Loucy (cell line): ENCODE measurements around the gene FNDC3A.

ENCODE experiments used
- H2AFZ ChIP-seq: fragments of 200-600 bp; sonication (generic); 2 replicates; pipeline ENCODE4 v1.6.0; 2016; ENCODE audit warnings: antibody characterized with exemption, mild to moderate bottlenecking, low read length, moderate library complexity
- H3F3A ChIP-seq: fragments of 200-600 bp; 2 replicates; pipeline ENCODE4 v1.6.0; 2016; ENCODE audit warnings: antibody characterized with exemption, low read depth, mild to moderate bottlenecking
- H3K27me3 ChIP-seq: fragments of 200-600 bp; sonication (generic); 2 replicates; pipeline ENCODE4 v1.6.1; 2014; ENCODE audit warnings: low read length, mild to moderate bottlenecking; ENCODE audit not compliant: insufficient read depth, poor library complexity, severe bottlenecking
- H3K36me3 ChIP-seq: fragments of 200-600 bp; sonication (generic); 2 replicates; pipeline ENCODE4 v1.6.1; 2016; ENCODE audit warnings: low read length; ENCODE audit not compliant: insufficient read depth
- H3K4me1 ChIP-seq: fragments of 200-600 bp; sonication (generic); 2 replicates; pipeline ENCODE4 v1.5.1; 2014; ENCODE audit warnings: low read length, mild to moderate bottlenecking; ENCODE audit not compliant: insufficient read depth, poor library complexity, severe bottlenecking
- H3K4me2 ChIP-seq: fragments of 200-600 bp; sonication (generic); 2 replicates; pipeline ENCODE4 v1.6.0; 2014; ENCODE audit warnings: antibody characterized with exemption, low read length, low read depth, mild to moderate bottlenecking; ENCODE audit not compliant: poor library complexity, severe bottlenecking
- H3K4me3 ChIP-seq: fragments of 200-600 bp; sonication (generic); 2 replicates; pipeline ENCODE4 v1.5.1; 2014; ENCODE audit warnings: low read length, mild to moderate bottlenecking, mixed read lengths; ENCODE audit not compliant: poor library complexity, severe bottlenecking
- H3K79me2 ChIP-seq: fragments of 200-600 bp; sonication (generic); 2 replicates; pipeline ENCODE4 v1.6.1; 2014; ENCODE audit warnings: low read length; ENCODE audit not compliant: insufficient read depth
- H3K9ac ChIP-seq: fragments of 200-600 bp; sonication (generic); 2 replicates; pipeline ENCODE4 v1.6.0; 2014; ENCODE audit warnings: mild to moderate bottlenecking, low read depth, low read length, moderate library complexity; ENCODE audit not compliant: poor library complexity, severe bottlenecking
- H3K9me2 ChIP-seq: fragments of 200-600 bp; sonication (generic); replicated peaks from 2 replicates; pipeline ENCODE4 v1.6.1; 2016; ENCODE audit warnings: low read depth, low read length, mixed read lengths
- H3K9me3 ChIP-seq: fragments of 200-600 bp; sonication (generic); 2 replicates; pipeline ENCODE4 v1.6.1; 2014; ENCODE audit warnings: mild to moderate bottlenecking, antibody characterized with exemption, low read length, low read depth; ENCODE audit not compliant: insufficient read depth
- H4K20me1 ChIP-seq: fragments of 200-600 bp; sonication (generic); 2 replicates; pipeline ENCODE4 v1.6.0; 2014; ENCODE audit warnings: antibody characterized with exemption, low read length, mild to moderate bottlenecking; ENCODE audit not compliant: insufficient read depth, poor library complexity, severe bottlenecking
- EZH2phosphoT487 ChIP-seq: fragments of 200-600 bp; IDR thresholded peaks from 2 replicates; pipeline ENCODE4 v1.6.1; 2018; ENCODE audit warnings: antibody characterized with exemption, mild to moderate bottlenecking, moderate library complexity, borderline replicate concordance
- TF ChIP-seq, protein P1 (sequence below): fragments of 200-600 bp; sonication (generic); conservative IDR thresholded peaks from 2 replicates; pipeline ENCODE4 v1.5.1; 2014; ENCODE audit warnings: mild to moderate bottlenecking, antibody characterized with exemption, low read length

FNDC3A gene

DNA sequence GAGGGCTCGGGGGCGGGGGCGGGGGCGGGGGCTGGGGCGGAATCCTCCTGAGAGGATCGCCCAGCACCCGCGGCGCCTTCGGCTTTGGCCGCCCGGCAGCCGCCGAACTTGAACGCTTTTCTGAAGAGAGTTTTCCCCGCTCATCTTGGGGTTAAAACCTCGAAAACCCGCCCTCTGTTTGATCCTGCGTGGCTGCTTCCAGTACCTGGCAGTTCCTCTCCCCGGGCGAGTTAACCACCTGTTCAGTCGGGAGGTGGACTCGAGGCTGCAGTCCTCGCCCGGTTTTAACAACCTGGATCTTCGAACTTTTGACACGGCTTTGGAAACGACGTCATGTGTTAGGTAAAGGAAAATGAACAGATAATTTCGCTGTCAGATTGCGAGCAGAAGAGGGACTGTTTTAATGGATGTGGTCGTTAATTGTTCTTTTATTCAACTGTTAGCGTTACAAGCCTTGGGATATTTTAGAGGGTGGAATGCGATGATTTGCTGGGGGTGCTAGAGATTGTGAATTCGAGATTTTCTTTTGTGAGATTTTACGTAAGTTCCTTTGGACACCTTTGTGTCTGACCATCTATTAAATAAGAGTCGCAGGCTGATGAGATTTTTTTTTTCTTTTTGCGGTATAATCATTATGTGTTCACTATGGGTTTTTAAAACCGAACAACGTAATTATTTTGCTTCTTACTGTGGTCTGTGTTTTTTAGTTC is 1.0 kb downstream of the FNDC3A start:
- H4K20me1 ChIP-seq: peaks cover 40% of the 10 kb centered on the region
- H3K9me2 ChIP-seq: no peaks in the 10 kb centered on the region
- H2AFZ ChIP-seq: peak overlapping the region; percentile 68; the same call in 1 of the 2 replicates
- H3F3A ChIP-seq: no peaks in the 10 kb centered on the region
- peaks cover 52% of the 10 kb centered on the region for H3K79me2 ChIP-seq
- peak overlapping the region; percentile 89 for H3K4me3 ChIP-seq
- H3K4me2 ChIP-seq: peak overlapping the region; percentile 92
- H3K27me3 ChIP-seq: no peaks in the 10 kb centered on the region
- peak overlapping the region; percentile 89 for H3K9ac ChIP-seq
- H3K9me3 ChIP-seq: peaks cover 5% of the 10 kb centered on the region; the same call in 1 of the 2 replicates
- peaks cover 52% of the 10 kb centered on the region for H3K4me1 ChIP-seq
- H3K36me3 ChIP-seq: no peaks in the 10 kb centered on the region
- TF ChIP-seq, protein P1, sequence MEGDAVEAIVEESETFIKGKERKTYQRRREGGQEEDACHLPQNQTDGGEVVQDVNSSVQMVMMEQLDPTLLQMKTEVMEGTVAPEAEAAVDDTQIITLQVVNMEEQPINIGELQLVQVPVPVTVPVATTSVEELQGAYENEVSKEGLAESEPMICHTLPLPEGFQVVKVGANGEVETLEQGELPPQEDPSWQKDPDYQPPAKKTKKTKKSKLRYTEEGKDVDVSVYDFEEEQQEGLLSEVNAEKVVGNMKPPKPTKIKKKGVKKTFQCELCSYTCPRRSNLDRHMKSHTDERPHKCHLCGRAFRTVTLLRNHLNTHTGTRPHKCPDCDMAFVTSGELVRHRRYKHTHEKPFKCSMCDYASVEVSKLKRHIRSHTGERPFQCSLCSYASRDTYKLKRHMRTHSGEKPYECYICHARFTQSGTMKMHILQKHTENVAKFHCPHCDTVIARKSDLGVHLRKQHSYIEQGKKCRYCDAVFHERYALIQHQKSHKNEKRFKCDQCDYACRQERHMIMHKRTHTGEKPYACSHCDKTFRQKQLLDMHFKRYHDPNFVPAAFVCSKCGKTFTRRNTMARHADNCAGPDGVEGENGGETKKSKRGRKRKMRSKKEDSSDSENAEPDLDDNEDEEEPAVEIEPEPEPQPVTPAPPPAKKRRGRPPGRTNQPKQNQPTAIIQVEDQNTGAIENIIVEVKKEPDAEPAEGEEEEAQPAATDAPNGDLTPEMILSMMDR: no peak
- TF ChIP-seq EZH2phosphoT487: no peak

DNA sequence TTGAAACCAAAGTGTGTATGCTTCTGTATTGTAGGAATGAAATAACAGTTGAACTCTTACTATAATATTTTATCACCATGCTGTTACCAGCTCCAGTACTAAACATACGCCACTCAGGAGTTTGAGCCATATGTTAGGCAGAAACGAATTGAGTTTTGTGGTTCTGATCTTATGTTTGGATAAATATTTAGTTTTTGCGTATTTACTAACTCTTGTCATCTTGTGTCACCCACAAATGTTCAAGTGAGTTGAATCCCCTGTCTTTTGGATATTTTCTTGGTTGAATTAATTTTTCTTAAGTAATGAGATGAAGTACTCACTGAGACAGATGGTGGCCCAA is 1.5 kb downstream of the FNDC3A start:
- no peaks in the 10 kb centered on the region for H3F3A ChIP-seq
- peak overlapping the region; percentile 89 for H3K9ac ChIP-seq
- H3K9me3 ChIP-seq: peaks cover 5% of the 10 kb centered on the region; the same call in 1 of the 2 replicates
- no peaks in the 10 kb centered on the region for H3K9me2 ChIP-seq
- peak overlapping the region; percentile 68; the same call in 1 of the 2 replicates for H2AFZ ChIP-seq
- TF ChIP-seq, protein P1: no peak
- TF ChIP-seq EZH2phosphoT487: no peak
- H3K36me3 ChIP-seq: no peaks in the 10 kb centered on the region
- H3K27me3 ChIP-seq: no peaks in the 10 kb centered on the region
- peaks cover 57% of the 10 kb centered on the region for H3K79me2 ChIP-seq
- peak overlapping the region; percentile 89 for H3K4me3 ChIP-seq
- peaks cover 53% of the 10 kb centered on the region for H3K4me1 ChIP-seq
- H4K20me1 ChIP-seq: peaks cover 46% of the 10 kb centered on the region
- H3K4me2 ChIP-seq: peak overlapping the region; percentile 92

DNA sequence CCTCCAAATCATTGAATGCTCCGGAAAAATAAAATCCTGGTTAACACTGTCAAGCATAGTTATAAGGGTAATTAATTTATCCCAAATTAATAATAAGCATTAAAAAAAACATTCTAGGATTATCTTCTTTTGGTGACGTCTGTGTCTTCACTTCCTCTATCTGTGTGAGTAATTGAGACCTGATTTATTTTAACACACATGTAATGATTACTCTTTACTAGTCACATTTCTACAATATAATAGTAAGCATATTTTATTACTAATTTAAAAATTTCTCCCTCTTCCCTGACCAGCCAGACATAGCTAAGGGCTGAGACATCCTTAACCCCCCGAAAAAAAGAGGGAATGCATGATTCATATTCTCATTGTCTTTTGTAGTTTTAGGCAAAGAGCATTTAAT is 2.3 kb downstream of the FNDC3A start:
- peak overlapping the region; percentile 89 for H3K4me3 ChIP-seq
- no peaks in the 10 kb centered on the region for H3K9me2 ChIP-seq
- H3K9ac ChIP-seq: peak overlapping the region; percentile 89
- peaks cover 59% of the 10 kb centered on the region for H3K4me1 ChIP-seq
- H3F3A ChIP-seq: no peaks in the 10 kb centered on the region
- peaks cover 49% of the 10 kb centered on the region for H4K20me1 ChIP-seq
- peaks cover 5% of the 10 kb centered on the region; the same call in 1 of the 2 replicates for H3K9me3 ChIP-seq
- H2AFZ ChIP-seq: no peak overlapping the region
- H3K27me3 ChIP-seq: no peaks in the 10 kb centered on the region
- H3K36me3 ChIP-seq: no peaks in the 10 kb centered on the region
- peaks cover 64% of the 10 kb centered on the region for H3K79me2 ChIP-seq
- TF ChIP-seq, protein P1: no peak
- TF ChIP-seq EZH2phosphoT487: no peak
- peak overlapping the region; percentile 92 for H3K4me2 ChIP-seq
